ENCODE measurements around the gene ODF2. TPM values are rescaled to one million over a fixed set of nuclear protein-coding genes. Genes with fewer than 3 reads are reported as not detected.
"Not testable (repeated sequence)": the region's sequence is repeated elsewhere in the genome, so short reads cannot be mapped to it uniquely, and the experiment has no call there.

ODF2 gene
- total RNA-seq, 6 donors from 2014 or later = 12.2 to 50.3 (median 22.5) TPM

DNA sequence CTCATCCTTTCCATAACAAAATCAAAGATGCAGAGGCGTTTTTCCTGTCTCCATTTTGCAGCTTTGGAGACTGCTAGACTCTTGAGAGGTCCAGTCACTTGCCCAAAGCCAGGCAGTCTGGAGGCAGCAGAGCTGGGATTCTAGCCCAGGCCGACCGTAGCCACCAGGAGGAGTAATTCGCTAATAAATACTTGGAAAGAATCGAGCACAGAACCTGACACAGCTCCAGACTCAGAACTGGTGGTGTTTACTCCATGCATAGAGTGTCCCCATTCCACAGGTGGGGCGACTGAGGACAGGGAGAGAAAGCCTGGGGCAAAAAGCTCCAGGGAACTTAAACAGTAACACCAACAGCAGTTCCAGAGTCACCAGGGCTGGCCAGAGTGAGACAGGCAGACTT lies 45.8 kb upstream of the ODF2 start:
- Histone ChIP-seq H3K27me3 (no peaks in the 10 kb centered on the region), H3K9me3 (no peaks in the 10 kb centered on the region), H3K4me1 (no peaks in the 10 kb centered on the region), H3K4me3 (no peak overlapping the region), H3K36me3 (no peaks in the 10 kb centered on the region), H3K27ac (no peak overlapping the region)
- DNase-seq = no peak
- no peak for ATAC-seq (ENCODE audit: low FRiP score in 2 of 2)
- 38 to 55% methylated on average over 5 to 6 of the region's 6 CpGs for WGBS, 2 donors
- TF ChIP-seq POLR2A (IDR thresholded peaks at IDR 0.05) (no peak), EP300 (IDR thresholded peaks at IDR 0.05) (no peak)
- TF ChIP-seq, protein P1, sequence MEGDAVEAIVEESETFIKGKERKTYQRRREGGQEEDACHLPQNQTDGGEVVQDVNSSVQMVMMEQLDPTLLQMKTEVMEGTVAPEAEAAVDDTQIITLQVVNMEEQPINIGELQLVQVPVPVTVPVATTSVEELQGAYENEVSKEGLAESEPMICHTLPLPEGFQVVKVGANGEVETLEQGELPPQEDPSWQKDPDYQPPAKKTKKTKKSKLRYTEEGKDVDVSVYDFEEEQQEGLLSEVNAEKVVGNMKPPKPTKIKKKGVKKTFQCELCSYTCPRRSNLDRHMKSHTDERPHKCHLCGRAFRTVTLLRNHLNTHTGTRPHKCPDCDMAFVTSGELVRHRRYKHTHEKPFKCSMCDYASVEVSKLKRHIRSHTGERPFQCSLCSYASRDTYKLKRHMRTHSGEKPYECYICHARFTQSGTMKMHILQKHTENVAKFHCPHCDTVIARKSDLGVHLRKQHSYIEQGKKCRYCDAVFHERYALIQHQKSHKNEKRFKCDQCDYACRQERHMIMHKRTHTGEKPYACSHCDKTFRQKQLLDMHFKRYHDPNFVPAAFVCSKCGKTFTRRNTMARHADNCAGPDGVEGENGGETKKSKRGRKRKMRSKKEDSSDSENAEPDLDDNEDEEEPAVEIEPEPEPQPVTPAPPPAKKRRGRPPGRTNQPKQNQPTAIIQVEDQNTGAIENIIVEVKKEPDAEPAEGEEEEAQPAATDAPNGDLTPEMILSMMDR (IDR thresholded peaks at IDR 0.05) = no peak

DNA sequence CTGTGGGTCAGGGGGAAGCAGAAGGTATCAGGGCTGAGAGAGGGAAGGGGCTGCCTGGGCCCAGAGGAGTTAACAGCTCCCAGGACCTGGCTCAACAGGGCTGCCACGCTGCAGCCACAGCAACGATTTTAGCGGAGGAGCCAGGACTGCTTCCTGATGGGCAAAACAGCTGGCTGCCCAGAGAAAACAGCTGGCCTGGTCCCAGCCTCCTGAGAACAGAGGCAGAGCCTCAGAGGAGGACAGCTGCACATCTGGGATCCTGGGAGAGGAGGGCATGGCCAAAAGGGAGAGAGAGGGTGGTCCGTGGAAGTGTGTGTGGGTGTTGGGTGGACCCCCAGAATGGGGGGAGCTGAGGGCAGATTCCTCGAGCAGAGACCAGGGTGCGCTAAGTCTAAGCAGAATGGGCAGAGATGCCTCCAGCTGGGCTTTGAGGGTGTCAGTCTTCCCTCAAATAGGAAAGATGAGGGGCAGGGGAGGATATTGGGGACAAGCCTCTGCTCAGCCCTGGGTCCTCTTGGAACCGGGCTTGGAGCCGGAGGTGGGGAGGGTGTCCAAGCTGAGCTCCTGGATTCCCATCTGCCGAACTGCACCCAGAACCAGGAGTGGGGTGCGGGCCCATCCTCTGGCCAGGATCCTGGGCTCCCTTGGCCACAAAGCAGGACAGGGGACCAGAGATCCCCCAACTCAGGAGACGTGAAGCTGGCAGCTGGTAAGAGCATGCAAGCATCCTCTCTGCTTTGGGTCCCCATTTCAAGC lies 44.3 kb upstream of the ODF2 start:
- 51 to 63% methylated on average over 10 to 11 of the region's 11 CpGs for WGBS, 2 donors
- no peak for ATAC-seq (ENCODE audit: low FRiP score in 2 of 2)
- TF ChIP-seq, protein P1 (IDR thresholded peaks at IDR 0.05) = no peak
- TF ChIP-seq EP300 (IDR thresholded peaks at IDR 0.05) (no peak), POLR2A (IDR thresholded peaks at IDR 0.05) (no peak), POLR2AphosphoS5 (IDR thresholded peaks at IDR 0.05) (no peak)

DNA sequence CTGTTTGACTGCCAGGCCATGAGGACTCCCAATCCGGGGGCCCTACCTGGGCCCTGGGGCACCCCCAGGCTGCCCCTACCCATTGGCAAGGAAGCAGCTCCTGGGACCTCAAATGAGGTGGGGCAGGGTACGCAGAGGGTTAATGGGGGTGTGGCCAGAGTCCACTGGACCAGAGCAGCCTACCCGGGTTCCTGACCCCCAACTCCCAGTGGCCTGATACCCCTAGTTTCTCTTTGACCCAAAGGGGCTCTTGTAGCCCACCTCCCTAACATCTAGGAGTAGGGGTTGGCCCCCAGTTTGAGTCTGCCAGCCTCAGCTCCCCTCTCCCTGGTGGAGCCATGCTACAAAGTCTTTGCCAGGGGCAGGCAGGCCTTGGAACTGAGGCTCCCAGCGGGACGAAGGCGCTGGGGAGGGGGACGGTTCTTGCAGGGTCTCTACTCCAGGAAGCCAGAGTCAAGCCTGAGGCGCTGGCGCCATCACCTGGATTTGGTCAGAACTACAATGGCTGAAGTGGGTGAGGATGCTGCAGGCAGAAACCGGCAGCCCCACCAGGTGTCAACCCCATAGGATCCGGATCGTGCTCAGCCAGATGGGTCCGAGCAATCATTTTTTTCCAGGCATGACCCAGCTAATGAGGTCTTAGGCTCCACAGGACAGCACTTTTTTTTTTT lies 43.6 kb upstream of the ODF2 start:
- H3K4me3 ChIP-seq = no peak overlapping the region
- no peaks in the 10 kb centered on the region for H3K36me3 ChIP-seq
- H3K27ac ChIP-seq = no peak overlapping the region
- TF ChIP-seq POLR2AphosphoS5 (IDR thresholded peaks at IDR 0.05) (no peak), EP300 (IDR thresholded peaks at IDR 0.05) (no peak), POLR2A (IDR thresholded peaks at IDR 0.05) (no peak)
- TF ChIP-seq, protein P1 (IDR thresholded peaks at IDR 0.05) = peak; percentile 43 to 73 (median 55)
- 15 to 20% methylated on average over 8 to 13 of the region's 13 CpGs for WGBS, 2 donors
- no peaks in the 10 kb centered on the region for H3K4me1 ChIP-seq
- ATAC-seq (ENCODE audit: low FRiP score in 2 of 2) (peak in 1 of 2 donors; percentile 46), DNase-seq (peak in 1 of 2 donors; percentile 50)
- H3K9me3 ChIP-seq = no peaks in the 10 kb centered on the region
- no peaks in the 10 kb centered on the region for H3K27me3 ChIP-seq

More for the DNA sequence above, 44.3 kb upstream of the ODF2 start:
- Histone ChIP-seq H3K9me3 (no peaks in the 10 kb centered on the region), H3K4me3 (no peak overlapping the region), H3K27ac (no peak overlapping the region), H3K4me1 (no peaks in the 10 kb centered on the region), H3K36me3 (no peaks in the 10 kb centered on the region), H3K27me3 (no peaks in the 10 kb centered on the region)
- DNase-seq = no peak

DNA sequence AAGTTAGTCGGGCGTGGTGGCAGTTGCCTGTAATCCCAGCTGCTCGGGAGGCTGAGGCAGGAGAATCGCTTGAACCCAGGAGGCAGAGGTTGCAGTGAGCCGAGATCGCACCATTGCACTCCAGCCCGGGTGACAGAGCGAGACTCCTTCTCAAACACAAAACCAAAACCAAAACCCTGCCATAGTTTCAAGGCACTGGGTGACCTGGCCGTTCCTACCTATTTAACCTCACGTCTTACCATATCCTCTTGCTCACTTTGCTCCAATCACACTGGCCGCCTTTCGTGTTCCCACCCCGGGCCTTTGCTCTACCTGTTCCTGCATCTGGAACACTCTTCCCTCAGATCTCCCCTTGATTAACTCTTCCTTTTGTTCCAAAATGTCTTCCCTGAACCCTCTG lies 42.1 kb upstream of the ODF2 start:
- 88 to 95% methylated on average over 13 of the region's 13 CpGs for WGBS, 2 donors
- not testable (repeated sequence) for H3K27me3 ChIP-seq; ATAC-seq (ENCODE audit: low FRiP score in 2 of 2); H3K27ac ChIP-seq; H3K4me3 ChIP-seq; H3K9me3 ChIP-seq; DNase-seq; H3K36me3 ChIP-seq; H3K4me1 ChIP-seq

DNA sequence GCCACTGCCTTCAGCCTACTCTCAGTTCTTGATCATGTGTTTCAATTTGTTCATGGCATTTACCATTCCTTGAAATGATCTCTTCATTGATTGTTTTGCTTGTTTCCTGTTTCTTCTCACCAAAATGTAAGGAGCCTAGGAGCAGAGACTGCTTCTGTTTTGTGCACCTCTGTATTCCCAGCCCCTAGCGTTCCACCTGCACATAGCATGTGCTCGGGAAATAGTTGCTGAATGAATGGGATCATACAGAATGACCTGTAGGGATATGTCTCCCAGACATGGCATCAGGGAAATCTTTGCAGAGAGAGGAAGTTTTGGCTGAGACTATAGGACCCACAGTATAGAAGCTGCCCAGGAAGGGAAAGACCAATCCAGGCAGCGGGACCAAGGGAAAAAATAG lies 41.3 kb upstream of the ODF2 start:
- ATAC-seq (ENCODE audit: low FRiP score in 2 of 2) (no peak), DNase-seq (no peak)
- 57 to 64% methylated on average over 3 of the region's 3 CpGs for WGBS, 2 donors
- TF ChIP-seq, protein P1 (IDR thresholded peaks at IDR 0.05) = no peak
- TF ChIP-seq POLR2A (IDR thresholded peaks at IDR 0.05) (no peak), EP300 (IDR thresholded peaks at IDR 0.05) (no peak), POLR2AphosphoS5 (IDR thresholded peaks at IDR 0.05) (no peak)
- H3K4me3 ChIP-seq = no peak overlapping the region
- H3K9me3 ChIP-seq = no peaks in the 10 kb centered on the region
- H3K27me3 ChIP-seq = peaks cover 0 to 5% (median 2%) of the 10 kb centered on the region in 4 donors
- peaks cover 5 to 7% (median 6%) of the 10 kb centered on the region in 4 donors for H3K4me1 ChIP-seq
- H3K27ac ChIP-seq = no peak overlapping the region
- no peaks in the 10 kb centered on the region for H3K36me3 ChIP-seq

All from upper lobe of left lung (tissue), 6 donors.